Panc1 (cell line): Measurements from ENCODE around the gene RBCK1. TPM values are rescaled to one million over a fixed set of nuclear protein-coding genes. Genes with fewer than 3 reads are reported as not detected.
"Not testable (repeated sequence)": the region's sequence is repeated elsewhere in the genome, so short reads cannot be mapped to it uniquely, and the experiment has no call there.

ENCODE experiments used
- ATAC-seq: fragments of 200-7000 bp; cut with Tn5 transposase; 2 replicates; pipeline ENCODE4 v1.9.1; 2020; ENCODE audit warnings: mild to moderate bottlenecking, moderate library complexity
- BruUV-seq: library from RNA; stranded (reverse); fragments of 400-500 nt; replicated peaks from 2 replicates; lab custom pipeline; 2021; lab: Mats Ljungman, UMichigan
- CTCF ChIA-PET: fragments of 300-600 bp; sonication (Branson Sonifier 250); formaldehyde crosslinking; loops from one replicate; lab custom pipeline; 2022; ENCODE audit warnings: antibody characterized with exemption; lab: Charles Lee
- POLR2A ChIA-PET: fragments of 300-600 bp; sonication (Branson Sonifier 250); formaldehyde crosslinking; loops from one replicate; lab custom pipeline; 2022; ENCODE audit warnings: antibody characterized with exemption; lab: Charles Lee
- DNase-seq: peaks from one replicate; pipeline ENCODE4 v3.0.0-alpha.2; 2010; ENCODE audit warnings: low read depth, low spot score
- H3K27ac ChIP-seq: 2 replicates; pipeline ENCODE4 v1.5.1; 2011; ENCODE audit warnings: mild to moderate bottlenecking, low read length, inconsistent platforms
- H3K27me3 ChIP-seq: fragments of 200-500 bp; sonication (Bioruptor generic); 2 replicates; pipeline ENCODE4 v1.6.0; 2014; ENCODE audit warnings: low read length, inconsistent platforms; ENCODE audit not compliant: control insufficient read depth, insufficient read depth
- H3K36me3 ChIP-seq: fragments of 200-500 bp; sonication (Bioruptor generic); 2 replicates; pipeline ENCODE4 v1.5.1; 2014; ENCODE audit warnings: inconsistent platforms, mild to moderate bottlenecking, low read length, moderate library complexity; ENCODE audit not compliant: control insufficient read depth, insufficient read depth
- H3K4me1 ChIP-seq: 2 replicates; pipeline ENCODE4 v1.5.1; 2011; ENCODE audit warnings: inconsistent platforms, mild to moderate bottlenecking, low read length, moderate library complexity; ENCODE audit not compliant: control insufficient read depth, insufficient read depth
- H3K4me3 ChIP-seq, 2 experiments: 2 replicates each; pipeline ENCODE4 v1.5.1; 2011 to 2012; ENCODE audit warnings: low read depth in 2 of 2, low read length in 2 of 2, mild to moderate bottlenecking in 2 of 2, inconsistent platforms in 1 of 2, moderate library complexity in 1 of 2
- H3K9me3 ChIP-seq: fragments of 200-500 bp; sonication (Bioruptor generic); 2 replicates; pipeline ENCODE4 v1.5.1; 2014; ENCODE audit warnings: low read depth, mild to moderate bottlenecking, inconsistent platforms, low read length, moderate library complexity; ENCODE audit not compliant: control insufficient read depth, insufficient read depth
- POLR2AphosphoS5 ChIP-seq: IDR thresholded peaks from 2 replicates; pipeline ENCODE4 v1.6.1; 2012; ENCODE audit warnings: mild to moderate bottlenecking, low read depth, low read length, moderate library complexity
- SIN3A ChIP-seq: IDR thresholded peaks from 2 replicates; pipeline ENCODE4 v1.6.1; 2012; ENCODE audit warnings: low read depth, mild to moderate bottlenecking, low read length, moderate library complexity, borderline replicate concordance; ENCODE audit not compliant: insufficient read depth
- TCF7L2 ChIP-seq: IDR thresholded peaks from 2 replicates; pipeline ENCODE4 v1.6.1; 2011; ENCODE audit warnings: mild to moderate bottlenecking, low read depth, low read length, inconsistent platforms
- in situ Hi-C: cut with HindIII; loops from 2 replicates; pipeline ENCODE4 v1.10.0; 2016; ENCODE audit warnings: low sequenced_read_pairs, low pct_unique_long_range_greater_than_20kb
- intact Hi-C: fragments of 100-400 bp; cut with micrococcal nuclease; formaldehyde crosslinking; loops from one replicate; pipeline ENCODE4 v1.10.0; 2022; ENCODE audit not compliant: unreplicated experiment
- total RNA-seq: library from RNA; stranded (reverse); gene quantifications from one replicate; pipeline ENCODE4 v1.2.1, GENCODE V29; 2021; ENCODE audit not compliant: unreplicated experiment
- TF ChIP-seq, protein P1 (sequence below), 2 experiments: IDR thresholded peaks; 2 replicates each; pipeline ENCODE4 v1.6.1; 2011 to 2012; ENCODE audit warnings: low read depth in 2 of 2, control low read depth in 1 of 2, low read length in 1 of 2, mild to moderate bottlenecking in 1 of 2, moderate library complexity in 1 of 2; ENCODE audit not compliant: insufficient read depth in 1 of 2
- TF ChIP-seq, protein P2 (sequence below): fragments of 450-650 bp; IDR thresholded peaks from 2 replicates; pipeline ENCODE4 v1.5.1; 2017; ENCODE audit warnings: mild to moderate bottlenecking

RBCK1 gene
- total RNA-seq, 1 experiment from 2014 or later: 97.1 TPM

DNA sequence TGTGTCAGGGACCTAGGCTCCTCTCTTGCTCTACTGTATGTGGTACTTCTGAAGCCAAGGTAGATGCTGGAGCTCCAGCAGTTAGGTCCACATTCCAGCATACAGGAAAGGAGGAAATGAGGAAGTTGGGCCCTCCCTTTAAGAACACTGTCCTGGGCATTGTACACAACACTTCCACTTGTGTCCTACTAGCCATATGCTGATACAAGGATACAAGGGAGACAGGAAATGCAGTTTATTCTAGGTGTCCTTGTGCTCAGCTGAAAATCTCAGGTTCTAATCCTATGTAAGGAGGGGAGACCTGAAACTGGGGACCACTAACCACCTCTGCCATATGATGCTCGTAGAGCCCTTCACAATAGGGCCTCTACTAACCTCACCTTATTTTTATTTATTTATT lies 23.4 kb upstream of the RBCK1 start:
- H3K36me3 ChIP-seq: 0 out of 2 replicates have a peak, but pooled peaks cover 2% of the 10 kb centered on the region
- in situ Hi-C loops (no loop called here), intact Hi-C loops (no loop called here)

DNA sequence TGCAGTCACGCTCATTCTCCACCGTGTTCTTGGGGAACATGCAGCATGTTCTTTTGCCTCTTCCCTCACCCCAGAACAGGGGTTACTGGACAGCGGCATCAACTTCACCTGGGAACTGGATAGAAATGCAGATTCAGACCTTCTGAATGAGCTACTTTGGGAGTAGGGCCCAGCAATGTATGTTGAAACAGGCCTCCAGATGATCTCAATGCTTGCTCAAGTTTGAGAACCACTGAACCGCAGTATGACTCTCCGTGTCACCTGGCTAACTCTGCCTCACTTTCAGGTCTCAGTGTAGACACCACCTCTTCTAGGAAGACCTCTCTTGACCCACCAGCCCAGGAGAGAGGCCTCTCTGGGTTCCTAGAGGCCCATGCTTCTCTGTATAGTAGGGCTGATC lies 22.7 kb upstream of the RBCK1 start:
- DNase-seq (no peak), ATAC-seq (no peak)
- in situ Hi-C loops: no loop called here
- ChIA-PET POLR2A (no interaction called here), CTCF (no interaction called here)
- BruUV-seq: no TSS peak
- Histone ChIP-seq H3K27ac (no peak overlapping the region), H3K36me3 (0 out of 2 replicates have a peak, but pooled peaks cover 2% of the 10 kb centered on the region), H3K27me3 (no peaks in the 10 kb centered on the region), H3K9me3 (no peaks in the 10 kb centered on the region), H3K4me1 (peaks cover 8% of the 10 kb centered on the region), H3K4me3 (no peak overlapping the region)
- TF ChIP-seq, protein P1, sequence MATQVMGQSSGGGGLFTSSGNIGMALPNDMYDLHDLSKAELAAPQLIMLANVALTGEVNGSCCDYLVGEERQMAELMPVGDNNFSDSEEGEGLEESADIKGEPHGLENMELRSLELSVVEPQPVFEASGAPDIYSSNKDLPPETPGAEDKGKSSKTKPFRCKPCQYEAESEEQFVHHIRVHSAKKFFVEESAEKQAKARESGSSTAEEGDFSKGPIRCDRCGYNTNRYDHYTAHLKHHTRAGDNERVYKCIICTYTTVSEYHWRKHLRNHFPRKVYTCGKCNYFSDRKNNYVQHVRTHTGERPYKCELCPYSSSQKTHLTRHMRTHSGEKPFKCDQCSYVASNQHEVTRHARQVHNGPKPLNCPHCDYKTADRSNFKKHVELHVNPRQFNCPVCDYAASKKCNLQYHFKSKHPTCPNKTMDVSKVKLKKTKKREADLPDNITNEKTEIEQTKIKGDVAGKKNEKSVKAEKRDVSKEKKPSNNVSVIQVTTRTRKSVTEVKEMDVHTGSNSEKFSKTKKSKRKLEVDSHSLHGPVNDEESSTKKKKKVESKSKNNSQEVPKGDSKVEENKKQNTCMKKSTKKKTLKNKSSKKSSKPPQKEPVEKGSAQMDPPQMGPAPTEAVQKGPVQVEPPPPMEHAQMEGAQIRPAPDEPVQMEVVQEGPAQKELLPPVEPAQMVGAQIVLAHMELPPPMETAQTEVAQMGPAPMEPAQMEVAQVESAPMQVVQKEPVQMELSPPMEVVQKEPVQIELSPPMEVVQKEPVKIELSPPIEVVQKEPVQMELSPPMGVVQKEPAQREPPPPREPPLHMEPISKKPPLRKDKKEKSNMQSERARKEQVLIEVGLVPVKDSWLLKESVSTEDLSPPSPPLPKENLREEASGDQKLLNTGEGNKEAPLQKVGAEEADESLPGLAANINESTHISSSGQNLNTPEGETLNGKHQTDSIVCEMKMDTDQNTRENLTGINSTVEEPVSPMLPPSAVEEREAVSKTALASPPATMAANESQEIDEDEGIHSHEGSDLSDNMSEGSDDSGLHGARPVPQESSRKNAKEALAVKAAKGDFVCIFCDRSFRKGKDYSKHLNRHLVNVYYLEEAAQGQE (IDR thresholded peaks at IDR 0.05; ENCODE audit: insufficient read depth in 1 of 2, low read depth in 2 of 2, low read length in 1 of 2): no peak
- TF ChIP-seq, protein P2, sequence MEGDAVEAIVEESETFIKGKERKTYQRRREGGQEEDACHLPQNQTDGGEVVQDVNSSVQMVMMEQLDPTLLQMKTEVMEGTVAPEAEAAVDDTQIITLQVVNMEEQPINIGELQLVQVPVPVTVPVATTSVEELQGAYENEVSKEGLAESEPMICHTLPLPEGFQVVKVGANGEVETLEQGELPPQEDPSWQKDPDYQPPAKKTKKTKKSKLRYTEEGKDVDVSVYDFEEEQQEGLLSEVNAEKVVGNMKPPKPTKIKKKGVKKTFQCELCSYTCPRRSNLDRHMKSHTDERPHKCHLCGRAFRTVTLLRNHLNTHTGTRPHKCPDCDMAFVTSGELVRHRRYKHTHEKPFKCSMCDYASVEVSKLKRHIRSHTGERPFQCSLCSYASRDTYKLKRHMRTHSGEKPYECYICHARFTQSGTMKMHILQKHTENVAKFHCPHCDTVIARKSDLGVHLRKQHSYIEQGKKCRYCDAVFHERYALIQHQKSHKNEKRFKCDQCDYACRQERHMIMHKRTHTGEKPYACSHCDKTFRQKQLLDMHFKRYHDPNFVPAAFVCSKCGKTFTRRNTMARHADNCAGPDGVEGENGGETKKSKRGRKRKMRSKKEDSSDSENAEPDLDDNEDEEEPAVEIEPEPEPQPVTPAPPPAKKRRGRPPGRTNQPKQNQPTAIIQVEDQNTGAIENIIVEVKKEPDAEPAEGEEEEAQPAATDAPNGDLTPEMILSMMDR: no peak
- no peak for TF ChIP-seq SIN3A
- no peak for TF ChIP-seq POLR2AphosphoS5
- TF ChIP-seq TCF7L2: no peak
- intact Hi-C loops: no loop called here

More for the DNA sequence above, 23.4 kb upstream of the RBCK1 start:
- BruUV-seq: no TSS peak
- ATAC-seq: no peak
- Histone ChIP-seq H3K4me3 (no peak overlapping the region), H3K27me3 (no peaks in the 10 kb centered on the region), H3K4me1 (peaks cover 13% of the 10 kb centered on the region), H3K9me3 (no peaks in the 10 kb centered on the region), H3K27ac (no peak overlapping the region)
- POLR2A ChIA-PET: no interaction called here
- DNase-seq: no peak
- CTCF ChIA-PET: no interaction called here
- TF ChIP-seq TCF7L2: no peak
- TF ChIP-seq SIN3A: no peak
- TF ChIP-seq, protein P1 (IDR thresholded peaks at IDR 0.05; ENCODE audit: insufficient read depth in 1 of 2, low read depth in 2 of 2, low read length in 1 of 2): no peak
- TF ChIP-seq, protein P2: no peak
- TF ChIP-seq POLR2AphosphoS5: no peak

DNA sequence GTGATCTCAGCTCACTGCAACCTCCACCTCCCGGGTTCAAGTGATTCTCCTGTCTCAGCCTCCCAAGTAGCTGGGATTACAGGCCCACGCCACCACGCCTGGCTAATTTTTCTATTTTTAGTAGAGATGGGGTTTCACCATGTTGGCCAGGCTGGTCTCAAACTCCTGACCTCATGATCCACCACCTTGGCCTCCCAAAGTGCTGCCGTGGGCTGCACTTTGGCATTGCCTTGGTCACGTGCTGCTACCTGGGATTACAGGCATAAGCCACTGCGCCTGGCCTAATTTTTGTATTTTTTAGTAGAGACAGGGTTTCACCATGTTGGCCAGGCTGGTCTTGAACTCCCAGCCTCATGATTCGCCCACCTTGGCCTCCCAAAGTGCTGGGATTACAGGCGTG lies 21.5 kb upstream of the RBCK1 start:
- CTCF ChIA-PET, BruUV-seq, POLR2A ChIA-PET, DNase-seq, ATAC-seq, H3K4me1 ChIP-seq, H3K27me3 ChIP-seq, H3K36me3 ChIP-seq, H3K9me3 ChIP-seq, H3K27ac ChIP-seq, in situ Hi-C loops, H3K4me3 ChIP-seq, intact Hi-C loops: not testable (repeated sequence)
